ENCODE measurements around the gene PRR15L.

DNA sequence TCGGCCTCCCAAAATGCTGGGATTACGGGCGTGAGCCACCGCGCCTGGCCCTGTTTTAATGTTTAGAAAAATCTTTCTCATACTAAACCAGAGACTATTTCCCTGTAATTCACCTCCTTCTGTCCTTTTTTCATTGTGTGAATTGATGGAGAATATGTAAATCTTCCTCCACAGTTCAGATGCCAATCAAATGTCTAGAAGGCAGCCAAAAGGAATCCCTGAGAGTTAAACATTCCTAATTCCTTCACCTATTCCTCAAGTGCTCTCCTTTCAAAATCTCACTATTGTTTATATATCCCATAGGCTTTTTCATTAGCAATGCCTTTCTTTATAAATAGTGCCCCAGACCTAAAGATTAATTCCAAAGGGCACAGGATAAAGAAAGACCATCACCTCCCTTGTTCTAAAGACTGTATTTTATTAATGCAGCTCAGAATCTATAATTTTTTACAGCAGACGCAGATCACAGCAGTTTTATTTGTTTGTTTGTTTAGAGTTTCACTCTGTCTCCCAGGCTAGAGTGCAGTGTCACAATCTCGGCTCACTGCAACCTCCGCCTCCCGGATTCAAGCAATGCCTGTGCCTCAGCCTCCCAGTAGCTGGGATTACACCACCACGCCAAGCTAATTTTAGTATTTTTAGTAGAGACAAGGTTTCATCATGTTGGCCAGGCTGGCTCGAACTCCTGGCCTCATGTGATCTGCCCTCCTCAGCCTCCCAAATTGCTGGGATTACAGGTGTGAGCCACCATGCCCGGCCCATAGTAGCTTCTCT, 49.4 kb upstream of the PRR15L start:
- TF ChIP-seq, protein P1, sequence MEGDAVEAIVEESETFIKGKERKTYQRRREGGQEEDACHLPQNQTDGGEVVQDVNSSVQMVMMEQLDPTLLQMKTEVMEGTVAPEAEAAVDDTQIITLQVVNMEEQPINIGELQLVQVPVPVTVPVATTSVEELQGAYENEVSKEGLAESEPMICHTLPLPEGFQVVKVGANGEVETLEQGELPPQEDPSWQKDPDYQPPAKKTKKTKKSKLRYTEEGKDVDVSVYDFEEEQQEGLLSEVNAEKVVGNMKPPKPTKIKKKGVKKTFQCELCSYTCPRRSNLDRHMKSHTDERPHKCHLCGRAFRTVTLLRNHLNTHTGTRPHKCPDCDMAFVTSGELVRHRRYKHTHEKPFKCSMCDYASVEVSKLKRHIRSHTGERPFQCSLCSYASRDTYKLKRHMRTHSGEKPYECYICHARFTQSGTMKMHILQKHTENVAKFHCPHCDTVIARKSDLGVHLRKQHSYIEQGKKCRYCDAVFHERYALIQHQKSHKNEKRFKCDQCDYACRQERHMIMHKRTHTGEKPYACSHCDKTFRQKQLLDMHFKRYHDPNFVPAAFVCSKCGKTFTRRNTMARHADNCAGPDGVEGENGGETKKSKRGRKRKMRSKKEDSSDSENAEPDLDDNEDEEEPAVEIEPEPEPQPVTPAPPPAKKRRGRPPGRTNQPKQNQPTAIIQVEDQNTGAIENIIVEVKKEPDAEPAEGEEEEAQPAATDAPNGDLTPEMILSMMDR (IDR thresholded peaks at IDR 0.05; ENCODE audit: poor library complexity), result no peak
- no peak for TF ChIP-seq EZH2 (IDR thresholded peaks at IDR 0.05; ENCODE audit: borderline replicate concordance)
- no peak for TF ChIP-seq EZH2phosphoT487 (IDR thresholded peaks at IDR 0.05; ENCODE audit: low read depth, severe bottlenecking, unreplicated experiment)
